Ovary (tissue), 3 donors: ENCODE results near the gene GLG1.

Experiments
- POLR2A ChIP-seq: fragments of 450-650 bp; IDR thresholded peaks from one replicate; pipeline ENCODE4 v1.6.1; 2017; ENCODE audit warnings: antibody characterized with exemption, mild to moderate bottlenecking, moderate library complexity
- TF ChIP-seq, protein P1 (sequence below), 3 donors: fragments of 450-650 bp in 2 of 3; fragments of 200-600 bp in 1 of 3; IDR thresholded peaks; one replicate each; pipeline versions ENCODE4 v1.5.1 to v1.8.0; 2016 to 2022; ENCODE audit warnings: antibody characterized with exemption in 3 of 3, mild to moderate bottlenecking in 1 of 3
- donor health status: DM: no; HTN: no; CAD: no.

DNA sequence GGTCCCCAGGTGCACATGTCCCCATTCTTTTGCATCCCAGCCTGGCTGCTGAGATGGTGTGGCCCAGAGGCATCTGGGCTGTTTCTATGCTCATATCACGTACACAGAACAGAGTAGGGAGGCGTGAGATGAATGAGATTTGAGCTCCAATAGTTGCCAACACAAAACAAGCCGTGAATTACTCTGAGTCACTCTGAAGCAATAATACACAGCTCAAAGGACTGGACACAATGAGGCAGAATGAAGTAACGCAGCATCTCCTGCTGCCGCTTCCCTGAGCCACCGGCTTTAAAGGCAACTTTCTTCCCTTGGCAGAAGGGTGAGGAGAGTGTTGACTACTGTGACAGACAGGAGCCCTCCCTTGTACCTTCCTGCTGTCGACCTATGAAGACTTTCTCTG is 151.7 kb downstream of the GLG1 start:
- TF ChIP-seq, protein P1, sequence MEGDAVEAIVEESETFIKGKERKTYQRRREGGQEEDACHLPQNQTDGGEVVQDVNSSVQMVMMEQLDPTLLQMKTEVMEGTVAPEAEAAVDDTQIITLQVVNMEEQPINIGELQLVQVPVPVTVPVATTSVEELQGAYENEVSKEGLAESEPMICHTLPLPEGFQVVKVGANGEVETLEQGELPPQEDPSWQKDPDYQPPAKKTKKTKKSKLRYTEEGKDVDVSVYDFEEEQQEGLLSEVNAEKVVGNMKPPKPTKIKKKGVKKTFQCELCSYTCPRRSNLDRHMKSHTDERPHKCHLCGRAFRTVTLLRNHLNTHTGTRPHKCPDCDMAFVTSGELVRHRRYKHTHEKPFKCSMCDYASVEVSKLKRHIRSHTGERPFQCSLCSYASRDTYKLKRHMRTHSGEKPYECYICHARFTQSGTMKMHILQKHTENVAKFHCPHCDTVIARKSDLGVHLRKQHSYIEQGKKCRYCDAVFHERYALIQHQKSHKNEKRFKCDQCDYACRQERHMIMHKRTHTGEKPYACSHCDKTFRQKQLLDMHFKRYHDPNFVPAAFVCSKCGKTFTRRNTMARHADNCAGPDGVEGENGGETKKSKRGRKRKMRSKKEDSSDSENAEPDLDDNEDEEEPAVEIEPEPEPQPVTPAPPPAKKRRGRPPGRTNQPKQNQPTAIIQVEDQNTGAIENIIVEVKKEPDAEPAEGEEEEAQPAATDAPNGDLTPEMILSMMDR (IDR thresholded peaks at IDR 0.05) = no peak
- TF ChIP-seq POLR2A = no peak
